Activated naive CD4-positive, alpha-beta T cell treated with anti-CD3 and anti-CD28 coated beads for 36 hours (primary cell): ENCODE data around the gene RAB13. TPM values are rescaled to one million over a fixed set of nuclear protein-coding genes. Genes with fewer than 3 reads are reported as not detected.

Experiments
- CTCF ChIA-PET: fragments of 350-600 bp; sonication (Branson Sonifier 250); formaldehyde crosslinking; loops from one replicate; lab custom pipeline; 2021; ENCODE audit warnings: antibody characterized with exemption; lab: Charles Lee
- DNase-seq: peaks from one replicate; pipeline ENCODE4 v3.0.0-alpha.2; 2020
- H3K27ac Mint-ChIP-seq: one replicate; pipeline ENCODE4 v1.8.0; 2021; ENCODE audit warnings: mild to moderate bottlenecking, mixed read lengths
- H3K27me3 Mint-ChIP-seq: one replicate; pipeline ENCODE4 v1.8.0; 2021; ENCODE audit warnings: low read depth, mixed read lengths
- H3K36me3 Mint-ChIP-seq: one replicate; pipeline ENCODE4 v1.8.0; 2021; ENCODE audit warnings: low read depth, mixed read lengths
- H3K4me1 Mint-ChIP-seq: one replicate; pipeline ENCODE4 v1.8.0; 2021; ENCODE audit warnings: low read depth, mixed read lengths
- H3K4me3 Mint-ChIP-seq: one replicate; pipeline ENCODE4 v1.8.0; 2021; ENCODE audit warnings: mild to moderate bottlenecking, moderate library complexity, mixed read lengths
- H3K9me3 Mint-ChIP-seq: one replicate; pipeline ENCODE4 v1.8.0; 2021; ENCODE audit warnings: mixed read lengths
- intact Hi-C: fragments of 100-400 bp; cut with micrococcal nuclease; formaldehyde crosslinking; loops from one replicate; pipeline ENCODE4 v1.15.1; 2023
- microRNA-seq: library from miRNA; unstranded; fragments of <30 nt; microRNA quantifications from one replicate; pipeline ENCODE4 v1.2.0, GENCODE V29; 2022; ENCODE audit warnings: borderline microRNAs expressed, borderline replicate concordance
- total RNA-seq, 2 experiments: library from RNA; stranded (reverse); gene quantifications; one replicate each; pipeline ENCODE4 v1.2.3, GENCODE V29; 2021

RAB13 gene
- total RNA-seq, 2 experiments from 2014 or later: 26.6 to 27.0 TPM

DNA sequence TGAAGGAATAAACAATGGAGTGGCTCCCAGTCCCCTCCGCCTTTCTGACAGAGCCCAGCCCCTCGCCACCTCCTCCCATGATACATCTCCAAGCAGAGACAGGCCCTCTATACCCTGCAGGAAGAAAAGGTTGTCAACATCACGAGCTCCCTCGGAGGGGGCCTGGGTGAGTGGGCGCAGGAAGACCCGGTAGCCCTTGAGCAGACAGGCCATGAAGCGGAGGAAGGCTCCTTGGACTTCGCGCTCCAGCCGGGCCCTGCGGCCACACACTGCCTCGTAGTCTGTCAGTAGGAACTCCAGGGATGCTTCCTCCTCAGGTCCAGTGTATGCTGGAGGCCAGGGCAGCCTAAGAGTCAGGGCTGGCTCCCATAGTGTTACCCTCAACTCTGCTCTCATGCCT, 46.7 kb downstream of the RAB13 start:
- CTCF ChIA-PET: interaction anchor here (0.6 to 1.7 kb wide), 3 partner anchors 36 to 142 kb away, joined by 3 to 4 read pairs (median 3); no protein-coding TSS in a partner anchor
- Mint-ChIP-seq H3K4me1 (peaks cover 14% of the 10 kb centered on the region), H3K4me3 (no peak overlapping the region), H3K27ac (no peak overlapping the region), H3K9me3 (no peaks in the 10 kb centered on the region), H3K36me3 (peaks cover 37% of the 10 kb centered on the region), H3K27me3 (no peaks in the 10 kb centered on the region)
- intact Hi-C loops: no loop called here
- DNase-seq: no peak

DNA sequence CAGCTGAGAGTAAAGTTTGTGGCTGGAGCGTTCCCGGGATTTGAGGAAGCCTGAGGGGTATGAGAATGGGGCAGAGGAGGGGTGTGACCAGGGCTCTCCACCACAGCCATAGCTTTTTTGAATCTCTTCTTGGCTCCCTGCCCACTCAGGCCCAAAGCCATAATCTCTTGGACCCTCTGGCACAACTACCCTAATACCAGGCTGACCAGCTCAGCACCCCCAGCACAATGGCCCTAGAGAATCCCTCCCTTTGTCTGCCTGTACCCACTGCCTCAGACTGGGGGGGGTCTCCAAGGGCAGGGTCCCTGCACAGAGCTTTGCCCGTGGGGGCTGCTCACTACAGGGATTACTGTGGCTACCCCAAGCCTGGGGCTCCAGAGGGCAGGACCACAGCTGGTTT, 47.1 kb downstream of the RAB13 start:
- CTCF ChIA-PET: no interaction called here
- no peaks in the 10 kb centered on the region for H3K9me3 Mint-ChIP-seq
- intact Hi-C loops: no loop called here
- H3K4me1 Mint-ChIP-seq: peaks cover 9% of the 10 kb centered on the region
- H3K27me3 Mint-ChIP-seq: no peaks in the 10 kb centered on the region
- no peak overlapping the region for H3K27ac Mint-ChIP-seq
- peaks cover 38% of the 10 kb centered on the region for H3K36me3 Mint-ChIP-seq
- H3K4me3 Mint-ChIP-seq: no peak overlapping the region
- DNase-seq: no peak

DNA sequence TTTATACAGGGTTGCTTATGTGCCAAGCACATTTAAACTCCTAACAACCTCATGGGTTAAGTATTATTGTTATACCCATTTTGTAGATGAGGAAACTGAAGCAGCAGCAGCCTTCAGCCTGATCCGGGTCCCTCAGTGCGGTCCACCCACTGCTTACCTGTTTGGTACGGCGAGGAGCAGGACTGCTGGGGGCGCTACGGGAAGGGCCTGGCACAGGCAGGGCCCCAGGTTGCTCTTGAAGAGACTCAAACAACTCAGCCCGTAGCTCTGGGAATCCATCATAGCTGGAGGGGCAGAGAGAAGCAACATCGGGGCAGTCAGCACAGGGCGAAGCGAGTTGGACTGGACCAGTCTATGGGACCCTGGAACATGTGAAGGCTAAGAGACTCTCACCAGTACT, 48.8 kb downstream of the RAB13 start:
- no peak for DNase-seq
- Mint-ChIP-seq H3K4me1 (no peaks in the 10 kb centered on the region), H3K27me3 (no peaks in the 10 kb centered on the region), H3K9me3 (no peaks in the 10 kb centered on the region), H3K27ac (no peak overlapping the region), H3K36me3 (peaks cover 40% of the 10 kb centered on the region), H3K4me3 (no peak overlapping the region)
- intact Hi-C loops: no loop called here
- CTCF ChIA-PET: interaction anchor here (0.6 kb wide), 1 partner anchor 18 kb away, joined by 3 read pairs; no protein-coding TSS in a partner anchor

DNA sequence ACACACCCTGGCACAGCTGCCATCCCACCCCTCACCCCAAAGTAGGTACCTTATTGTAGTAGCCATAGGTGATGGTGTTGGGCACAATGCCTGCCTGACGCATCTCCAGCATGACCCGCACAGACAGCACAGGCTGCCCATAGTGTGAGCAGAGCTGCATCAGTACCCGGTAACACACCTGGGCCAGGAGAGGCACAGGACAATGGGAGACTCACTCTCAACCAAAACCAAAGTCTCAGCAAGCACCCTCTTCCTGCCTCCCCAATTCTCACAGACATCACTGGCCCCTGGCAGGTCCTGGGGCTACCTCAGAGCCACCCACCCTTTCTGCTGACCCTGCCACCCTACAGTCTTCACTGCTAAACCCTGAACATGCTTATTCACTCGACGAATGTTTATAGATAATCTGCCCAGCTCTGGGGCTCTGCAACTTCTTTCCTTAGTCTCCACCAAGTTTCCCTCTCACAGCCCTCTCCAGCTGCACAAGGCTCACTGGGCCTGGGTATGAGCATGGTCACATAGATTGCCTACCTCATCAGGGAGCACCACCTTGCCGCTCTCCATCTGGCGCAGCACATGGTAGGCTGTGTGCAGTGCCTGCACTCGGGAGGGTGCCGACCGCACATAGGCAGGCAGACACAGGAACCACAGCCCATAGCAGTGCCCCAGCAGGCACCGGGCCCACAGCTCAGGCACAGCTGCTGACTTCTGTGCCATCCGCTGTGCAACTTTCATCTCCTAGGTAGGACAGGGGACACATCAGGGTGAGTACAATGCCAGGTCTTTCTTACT, 49.9 kb downstream of the RAB13 start:
- H3K4me3 Mint-ChIP-seq: no peak overlapping the region
- H3K36me3 Mint-ChIP-seq: peaks cover 39% of the 10 kb centered on the region
- H3K4me1 Mint-ChIP-seq: no peaks in the 10 kb centered on the region
- CTCF ChIA-PET: no interaction called here
- H3K27ac Mint-ChIP-seq: no peak overlapping the region
- H3K27me3 Mint-ChIP-seq: no peaks in the 10 kb centered on the region
- no peak for DNase-seq
- intact Hi-C loops: no loop called here
- no peaks in the 10 kb centered on the region for H3K9me3 Mint-ChIP-seq

DNA sequence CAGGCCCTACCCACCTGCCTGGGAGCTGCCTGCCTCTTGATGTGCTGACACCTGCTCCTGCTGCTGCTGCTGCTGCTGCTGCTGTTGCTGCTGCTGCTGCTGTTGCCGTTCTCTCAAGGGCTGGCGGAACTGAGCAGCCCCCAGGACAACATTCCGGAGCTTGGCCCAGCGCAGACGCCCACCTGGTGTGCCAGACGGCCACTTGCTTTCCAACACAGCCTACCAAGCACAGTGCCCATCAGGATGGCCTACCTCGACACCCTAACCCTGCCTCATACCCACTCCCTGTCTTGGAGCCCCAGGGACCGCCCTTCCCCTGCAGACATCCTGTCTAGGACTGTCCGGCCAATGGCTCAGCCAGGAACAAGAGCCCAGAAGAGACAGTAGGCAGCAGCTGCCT, 51.4 kb downstream of the RAB13 start:
- peaks cover 35% of the 10 kb centered on the region for H3K36me3 Mint-ChIP-seq

DNA sequence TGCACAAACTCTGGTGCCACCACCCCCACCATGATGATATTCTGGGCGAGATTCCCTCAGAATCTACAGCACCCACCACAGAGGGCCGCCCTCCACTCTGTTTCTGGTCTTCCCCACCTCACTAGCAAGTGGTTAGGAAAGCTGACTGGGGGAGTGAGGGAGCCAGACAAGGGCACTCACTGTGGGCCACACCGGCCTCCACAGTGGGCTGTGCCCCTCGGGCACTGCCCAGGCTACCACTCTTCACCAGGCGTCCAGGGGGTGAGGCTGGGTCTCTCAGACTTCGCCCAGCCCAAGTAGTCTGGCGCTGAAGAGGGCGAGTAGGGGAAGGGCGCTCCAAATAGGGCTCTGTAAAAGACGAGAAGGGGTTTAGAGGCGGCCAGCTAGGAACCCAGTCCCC, 52.2 kb downstream of the RAB13 start:
- Mint-ChIP-seq H3K9me3 (no peaks in the 10 kb centered on the region), H3K4me1 (no peaks in the 10 kb centered on the region), H3K4me3 (no peak overlapping the region), H3K27ac (no peak overlapping the region), H3K27me3 (no peaks in the 10 kb centered on the region), H3K36me3 (peaks cover 35% of the 10 kb centered on the region)
- intact Hi-C loops: no loop called here
- no peak for DNase-seq
- CTCF ChIA-PET: interaction anchor here (0.6 to 0.8 kb wide), 2 partner anchors 10 to 81 kb away, joined by 3 to 4 read pairs; no protein-coding TSS in a partner anchor

More for the DNA sequence above, 51.4 kb downstream of the RAB13 start:
- Mint-ChIP-seq H3K27ac (peak overlapping the region; percentile 41), H3K27me3 (no peaks in the 10 kb centered on the region), H3K9me3 (no peaks in the 10 kb centered on the region), H3K4me1 (no peaks in the 10 kb centered on the region), H3K4me3 (no peak overlapping the region)
- CTCF ChIA-PET: no interaction called here
- no peak for DNase-seq
- intact Hi-C loops: no loop called here

DNA sequence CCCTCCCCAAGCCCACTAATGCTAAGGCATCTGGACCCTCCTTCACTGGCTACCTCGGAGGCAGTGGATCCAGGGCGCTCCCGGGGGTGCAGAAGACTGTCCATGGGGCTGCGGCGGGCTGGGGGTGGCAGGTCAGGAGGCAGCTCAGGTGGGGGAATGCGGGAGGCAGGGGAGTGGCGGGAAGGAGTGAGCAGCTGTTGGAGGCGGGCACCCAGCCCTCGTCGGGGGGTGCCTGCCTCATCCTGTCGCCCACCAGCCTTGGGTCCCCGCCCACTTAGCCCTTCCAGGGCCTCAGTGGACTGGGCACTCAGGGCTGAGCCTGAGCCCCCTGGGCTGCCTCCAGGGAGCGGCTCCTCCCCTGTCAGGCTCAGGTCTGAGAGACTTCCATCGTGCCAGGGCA, 52.7 kb downstream of the RAB13 start:
- intact Hi-C loops: no loop called here
- H3K4me1 Mint-ChIP-seq: peaks cover under 1% of the 10 kb centered on the region
- CTCF ChIA-PET: no interaction called here
- no peak for DNase-seq
- H3K36me3 Mint-ChIP-seq: peaks cover 35% of the 10 kb centered on the region
- no peak overlapping the region for H3K4me3 Mint-ChIP-seq
- H3K27me3 Mint-ChIP-seq: no peaks in the 10 kb centered on the region
- H3K27ac Mint-ChIP-seq: no peak overlapping the region
- no peaks in the 10 kb centered on the region for H3K9me3 Mint-ChIP-seq

DNA sequence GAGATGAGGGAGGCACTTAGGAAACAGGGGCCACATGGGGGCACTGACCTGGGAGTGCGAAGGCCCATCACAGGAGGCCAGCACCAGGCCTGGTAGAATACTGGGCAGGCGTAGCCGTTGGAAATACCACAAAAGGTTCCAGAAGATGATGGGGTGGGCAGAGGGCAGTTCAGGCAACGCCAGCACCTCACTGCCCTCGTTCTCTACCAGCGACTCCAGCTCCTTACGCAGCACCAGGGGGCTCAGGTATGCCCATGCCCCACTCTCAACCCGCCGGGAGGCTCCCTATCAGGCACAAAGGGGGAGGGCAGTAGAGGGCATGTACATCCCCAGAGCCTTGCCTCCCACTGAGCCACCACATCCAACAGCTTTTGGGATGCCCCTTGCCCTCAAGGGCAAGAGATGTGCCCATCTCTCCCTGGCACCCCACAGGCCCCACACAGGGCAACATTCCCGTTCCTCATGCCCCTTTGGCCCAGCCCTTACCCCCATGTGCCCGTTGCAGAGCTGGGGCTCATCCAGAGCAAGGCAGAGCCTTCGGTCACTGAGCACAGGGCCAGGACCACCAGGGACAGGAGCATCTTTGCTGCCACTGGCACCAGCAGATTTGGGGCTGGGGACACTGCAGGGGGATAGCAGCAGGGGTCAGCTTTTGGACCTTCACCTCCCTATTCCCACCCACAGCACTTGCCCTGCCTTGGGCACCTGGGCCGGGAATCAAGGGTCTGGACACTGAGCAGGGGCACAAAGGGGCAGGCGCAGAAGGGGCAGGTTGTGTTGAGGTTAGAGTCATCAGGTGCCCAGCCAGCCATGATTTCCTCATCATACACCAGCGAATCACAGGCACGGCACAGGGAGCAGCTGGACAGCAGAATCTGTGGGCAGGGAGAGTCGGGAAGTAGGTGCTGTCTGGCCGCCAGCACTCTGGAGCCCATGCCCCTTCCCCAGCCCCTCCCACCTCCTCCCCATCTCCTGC, 53.7 kb downstream of the RAB13 start:
- Mint-ChIP-seq H3K4me3 (no peak overlapping the region), H3K27ac (no peak overlapping the region), H3K27me3 (no peaks in the 10 kb centered on the region), H3K4me1 (peaks cover 6% of the 10 kb centered on the region), H3K36me3 (peaks cover 32% of the 10 kb centered on the region), H3K9me3 (no peaks in the 10 kb centered on the region)
- no peak for DNase-seq
- CTCF ChIA-PET: no interaction called here
- intact Hi-C loops: no loop called here

Small RNAs within 50 kb of the gene (microRNA-seq; reads per million reads assigned to microRNA genes)
- gene MIR6737: 1.6 reads per million

Other genes with a start within 250 kb of the RAB13 start
- gene SLC27A3, start 210.9 kb downstream of the RAB13 start, total RNA-seq: 1 to 10 TPM; 2.7 to 4.3 TPM
- gene GATAD2B, start 63.4 kb downstream of the RAB13 start, total RNA-seq: 10 to 100 TPM; 69.0 to 70.2 TPM
- 100 to 1,000 TPM; 124 to 130 TPM for gene DENND4B, start 39.6 kb downstream of the RAB13 start, total RNA-seq
- 10 to 100 TPM; 72.6 to 83.0 TPM for gene CRTC2, start 27.7 kb downstream of the RAB13 start, total RNA-seq
- 10 to 100 TPM; 51.0 to 52.1 TPM for gene SLC39A1, start 22.8 kb downstream of the RAB13 start, total RNA-seq
- gene CREB3L4, start 18.4 kb downstream of the RAB13 start, total RNA-seq: 1 to 10 TPM; 5.6 to 7.4 TPM
- gene JTB, start 8.7 kb downstream of the RAB13 start, total RNA-seq: 100 to 1,000 TPM; 126 to 131 TPM
- 1,000 to 10,000 TPM; 2,339 to 2,449 TPM for gene RPS27, start 4.4 kb upstream of the RAB13 start, total RNA-seq
- gene NUP210L, start 168.7 kb upstream of the RAB13 start, total RNA-seq: under 1 TPM; 0.02 to 0.05 TPM
- gene TPM3, start 205.8 kb upstream of the RAB13 start, total RNA-seq: 100 to 1,000 TPM; 587 to 611 TPM
- not detected for gene CFAP141, start 220.0 kb upstream of the RAB13 start, total RNA-seq
- gene UBAP2L, start 234.6 kb upstream of the RAB13 start, total RNA-seq: 100 to 1,000 TPM; 154 to 164 TPM